ENCODE data around the gene TTC7B. TPM values are rescaled to one million over a fixed set of nuclear protein-coding genes. Genes with fewer than 3 reads are reported as not detected.

Gene TTC7B
- total and polyA plus RNA-seq, 10 of the 15 experiments (the other 5 are each of a cell fraction or from before 2014, with no cell fraction given) = under 0.01 to 1.1 (median 0.26) TPM; not detected in 2

DNA sequence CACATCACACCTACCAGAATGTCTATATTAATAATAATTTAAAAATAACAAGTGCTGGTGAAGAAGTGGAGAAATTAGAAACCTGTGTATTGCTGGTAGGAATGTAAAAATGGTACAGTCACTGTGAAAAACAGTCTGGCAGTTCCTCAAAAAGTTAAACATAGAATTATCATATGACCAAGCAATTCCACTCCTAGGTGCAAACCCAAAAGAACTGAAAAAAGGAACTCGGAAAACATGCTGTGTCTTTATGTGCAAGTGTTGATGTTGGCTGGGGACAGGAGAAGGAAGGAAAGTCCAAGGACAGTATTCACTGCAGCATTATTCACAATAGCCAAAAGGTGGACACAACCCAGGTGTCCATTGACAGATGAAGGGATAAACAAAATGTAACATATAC, 146.5 kb downstream of the TTC7B start:
- H3K36me3 ChIP-seq (ENCODE audit: control insufficient read depth in 2 of 2, insufficient read depth in 2 of 2, low read length in 1 of 2) = no peaks in the 10 kb centered on the region
- SMC1A ChIA-PET (ENCODE audit: uncharacterized antibody, unreplicated experiment) = interaction anchor here (0.8 kb wide), 1 partner anchor 11 kb away, joined by 5 read pairs; no protein-coding TSS in a partner anchor
- H3K9me3 ChIP-seq (replicated peaks; ENCODE audit: control insufficient read depth, insufficient read depth, low read length) = no peaks in the 10 kb centered on the region
- H3K79me2 ChIP-seq (ENCODE audit: control insufficient read depth, insufficient read depth, low read length) = no peaks in the 10 kb centered on the region
- in situ Hi-C loops (cut with MboI) (no loop called here), intact Hi-C loops (cut with micrococcal nuclease; ENCODE audit: unreplicated experiment) (no loop called here)
- H3K4me2 ChIP-seq (ENCODE audit: control insufficient read depth, insufficient read depth) = no peak overlapping the region
- DNase-seq (ENCODE audit: low read depth, low spot score) = no peak
- 35% methylated on average over 1 of the region's 1 CpG for WGBS (ENCODE audit: insufficient coverage, insufficient replicate concordance, low lambda C conversion rate, missing lambda C conversion rate)
- ATAC-seq = no peak
- H3K27me3 ChIP-seq (replicated peaks in 1 of 2; ENCODE audit: control insufficient read depth in 2 of 2, insufficient read depth in 2 of 2, low read length in 1 of 2) = no peaks in the 10 kb centered on the region
- no peak overlapping the region for H3K9ac ChIP-seq (ENCODE audit: control insufficient read depth, insufficient read depth, low read length)
- H2AFZ ChIP-seq (ENCODE audit: control insufficient read depth, low read depth, low read length) = no peak overlapping the region
- POLR2A ChIA-PET = no interaction called here
- RAD21 ChIA-PET (ENCODE audit: unreplicated experiment) = no interaction called here
- H3K27ac ChIP-seq (ENCODE audit: control insufficient read depth, insufficient read depth) = no peak overlapping the region
- FAIRE-seq = no peak
- no peaks in the 10 kb centered on the region for H4K20me1 ChIP-seq (ENCODE audit: control insufficient read depth, insufficient read depth)
- BruUV-seq (replicated peaks) = no TSS peak
- no peaks in the 10 kb centered on the region for H3K4me1 ChIP-seq (ENCODE audit: control insufficient read depth, insufficient read depth, low read length)
- CTCF ChIA-PET = no interaction called here
- H3K4me3 ChIP-seq = no peak overlapping the region
- TF ChIP-seq ZBTB11 (CRISPR knock-in tag; IDR thresholded peaks at IDR 0.05) (no peak), ASH2L (IDR thresholded peaks at IDR 0.05; ENCODE audit: borderline replicate concordance, low read depth) (no peak), ZNF592 (IDR thresholded peaks at IDR 0.05) (no peak), PAX8 (IDR thresholded peaks at IDR 0.05) (no peak), KDM1A (IDR thresholded peaks at IDR 0.05; ENCODE audit: borderline replicate concordance) (no peak), PKNOX1 (IDR thresholded peaks at IDR 0.05) (no peak), MEF2A (IDR thresholded peaks at IDR 0.05; ENCODE audit: insufficient read depth, low read depth, low read length) (no peak), YBX1 (IDR thresholded peaks at IDR 0.05) (no peak), DPF2 (IDR thresholded peaks at IDR 0.05) (no peak), CHD2 (IDR thresholded peaks at IDR 0.05; ENCODE audit: borderline replicate concordance, low read depth, low read length) (no peak), ZBTB33 (IDR thresholded peaks at IDR 0.05) (no peak)
- TF ChIP-seq, protein P1, sequence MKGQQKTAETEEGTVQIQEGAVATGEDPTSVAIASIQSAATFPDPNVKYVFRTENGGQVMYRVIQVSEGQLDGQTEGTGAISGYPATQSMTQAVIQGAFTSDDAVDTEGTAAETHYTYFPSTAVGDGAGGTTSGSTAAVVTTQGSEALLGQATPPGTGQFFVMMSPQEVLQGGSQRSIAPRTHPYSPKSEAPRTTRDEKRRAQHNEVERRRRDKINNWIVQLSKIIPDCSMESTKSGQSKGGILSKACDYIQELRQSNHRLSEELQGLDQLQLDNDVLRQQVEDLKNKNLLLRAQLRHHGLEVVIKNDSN (IDR thresholded peaks at IDR 0.05; ENCODE audit: borderline replicate concordance, extremely low read length, insufficient read depth, low read depth, low read length) = no peak
